Measurements from ENCODE around the gene FBXL22. TPM values are rescaled to one million over a fixed set of nuclear protein-coding genes. Genes with fewer than 3 reads are reported as not detected.

The FBXL22 gene
- total and polyA plus RNA-seq, 2 of the 8 experiments (the other 6 are each of a cell fraction or from before 2014, with no cell fraction given): 0.09 to 0.47 TPM

GRCh38 chr15:63573533-63573932, 23.7 kb upstream of the FBXL22 start:
- H3K4me1 ChIP-seq (replicated peaks in 1 of 4; ENCODE audit: control insufficient read depth in 3 of 4, insufficient read depth in 4 of 4, low read length in 3 of 4): no peaks in the 10 kb centered on the region; a peak in 1 of 7 replicates
- H3K18ac ChIP-seq (ENCODE audit: extremely low read depth, low read length): no peak overlapping the region
- H2BK20ac ChIP-seq (ENCODE audit: low read length): no peak overlapping the region
- H3K9me3 ChIP-seq (ENCODE audit: insufficient read depth in 2 of 2, low read depth in 1 of 2, low read length in 1 of 2): no peaks in the 10 kb centered on the region
- no peak for DNase-seq (ENCODE audit: low read depth in 1 of 2, low spot score in 2 of 2)
- CTCF ChIA-PET (ENCODE audit: partially characterized antibody): interaction anchor here (1.3 to 1.7 kb wide), 2 partner anchors 12 to 36 kb away, joined by 5 to 7 read pairs; no protein-coding TSS in a partner anchor
- H4K20me1 ChIP-seq (replicated peaks in 1 of 2; ENCODE audit: control insufficient read depth in 1 of 2, insufficient read depth in 2 of 2, low read length in 2 of 2): no peaks in the 10 kb centered on the region
- no peak overlapping the region for H2AFZ ChIP-seq (ENCODE audit: low read length)
- H2AK5ac ChIP-seq (ENCODE audit: low read depth, low read length): no peak overlapping the region
- no peak overlapping the region for H3K4ac ChIP-seq (replicated peaks; ENCODE audit: insufficient read length, low read depth, low read length)
- no peaks in the 10 kb centered on the region for H3K79me1 ChIP-seq (ENCODE audit: low read depth, low read length)
- POLR2A ChIA-PET (ENCODE audit: partially characterized antibody): no interaction called here
- no peak overlapping the region for H3K23ac ChIP-seq (ENCODE audit: insufficient read length)
- H3K4me2 ChIP-seq (ENCODE audit: insufficient read depth in 1 of 2, low read depth in 2 of 2, low read length in 2 of 2): no peak overlapping the region
- H2BK15ac ChIP-seq (ENCODE audit: low read length): no peak overlapping the region
- no peak overlapping the region for H3K9ac ChIP-seq (replicated peaks in 1 of 4; ENCODE audit: extremely low read depth in 1 of 4, low read depth in 3 of 4, low read length in 3 of 4)
- H3K23me2 ChIP-seq (ENCODE audit: low read depth, low read length): no peaks in the 10 kb centered on the region
- no peak overlapping the region for H3K27ac ChIP-seq (ENCODE audit: low read depth, low read length)
- no peak overlapping the region for H3K56ac ChIP-seq (replicated peaks; ENCODE audit: insufficient read length, low read depth, low read length)
- H4K8ac ChIP-seq (ENCODE audit: extremely low read depth, insufficient read depth, low read length): no peak overlapping the region
- H2BK12ac ChIP-seq (ENCODE audit: low read depth, low read length): no peak overlapping the region
- H4K5ac ChIP-seq (ENCODE audit: insufficient read length, low read depth, low read length): no peak overlapping the region
- FAIRE-seq: no peak
- H2BK5ac ChIP-seq (ENCODE audit: low read depth, low read length): no peak overlapping the region
- no peak overlapping the region for H2BK120ac ChIP-seq (replicated peaks; ENCODE audit: low read depth, low read length)
- H3K36me3 ChIP-seq (ENCODE audit: control insufficient read depth in 2 of 4, insufficient read depth in 4 of 4, low read length in 3 of 4): peaks cover 0 to 2% (median 0%) of the 10 kb centered on the region in 4 experiments; a peak in 2 of 8 replicates
- no peaks in the 10 kb centered on the region for H3K79me2 ChIP-seq (ENCODE audit: control insufficient read depth in 1 of 2, insufficient read depth in 2 of 2, low read length in 2 of 2)
- no peak overlapping the region for H3K4me3 ChIP-seq (ENCODE audit: extremely low read depth in 1 of 4, insufficient read depth in 2 of 4, low read depth in 3 of 4, low read length in 4 of 4)
- H3K27me3 ChIP-seq (replicated peaks in 1 of 4; ENCODE audit: control insufficient read depth in 3 of 4, extremely low read depth in 1 of 4, insufficient read depth in 3 of 4, low read length in 3 of 4): no peaks in the 10 kb centered on the region
- H4K91ac ChIP-seq (replicated peaks; ENCODE audit: insufficient read length, low read length): no peak overlapping the region
- no peak overlapping the region for H3K14ac ChIP-seq (ENCODE audit: insufficient read length)
- TF ChIP-seq ATF3 (IDR thresholded peaks at IDR 0.05; ENCODE audit: insufficient read depth, low read depth, low read length): no peak

All from H1 (cell line).